GM23248 (cell line): ENCODE measurements around the gene ITFG1.

Source experiments
- EZH2 ChIP-seq: fragments of 200-600 bp; sonication (generic); IDR thresholded peaks from 2 replicates; pipeline ENCODE4 v1.6.1; 2018; ENCODE audit warnings: antibody characterized with exemption, mild to moderate bottlenecking; ENCODE audit not compliant: insufficient read depth, poor library complexity, severe bottlenecking
- EZH2phosphoT487 ChIP-seq: fragments of 200-600 bp; sonication (generic); IDR thresholded peaks from 2 replicates; pipeline ENCODE4 v1.6.1; 2018; ENCODE audit warnings: antibody characterized with exemption, moderate library complexity, mild to moderate bottlenecking, low read depth; ENCODE audit not compliant: insufficient read depth

DNA sequence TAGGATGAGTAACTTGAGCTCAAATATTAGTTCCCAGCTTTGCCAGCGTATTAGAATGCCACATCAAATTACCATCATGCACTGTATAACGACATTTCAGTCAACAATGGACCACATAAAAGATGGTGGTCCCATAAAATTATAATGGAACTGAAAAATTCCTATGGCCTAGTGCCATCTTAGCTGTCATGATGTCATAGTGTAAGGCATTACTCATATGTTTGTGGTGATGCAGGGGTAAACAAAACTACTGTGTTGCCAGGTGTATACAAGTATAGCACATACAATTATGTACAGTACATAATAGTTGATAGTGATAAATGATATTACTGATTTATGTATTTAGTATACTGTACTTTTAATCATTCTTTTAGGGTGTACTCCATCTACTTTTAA is 262.7 kb downstream of the ITFG1 start:
- TF ChIP-seq EZH2 (no peak), EZH2phosphoT487 (no peak)
